Loucy (cell line): ENCODE results near the gene MLST8.
A peak's percentile ranks its signal among the peaks of the same experiment; 100 is the strongest.

Experiments
- H2AFZ ChIP-seq: fragments of 200-600 bp; sonication (generic); 2 replicates; pipeline ENCODE4 v1.6.0; 2016; ENCODE audit warnings: antibody characterized with exemption, mild to moderate bottlenecking, low read length, moderate library complexity
- H3F3A ChIP-seq: fragments of 200-600 bp; 2 replicates; pipeline ENCODE4 v1.6.0; 2016; ENCODE audit warnings: antibody characterized with exemption, low read depth, mild to moderate bottlenecking
- H3K27me3 ChIP-seq: fragments of 200-600 bp; sonication (generic); 2 replicates; pipeline ENCODE4 v1.6.1; 2014; ENCODE audit warnings: low read length, mild to moderate bottlenecking; ENCODE audit not compliant: insufficient read depth, poor library complexity, severe bottlenecking
- H3K36me3 ChIP-seq: fragments of 200-600 bp; sonication (generic); 2 replicates; pipeline ENCODE4 v1.6.1; 2016; ENCODE audit warnings: low read length; ENCODE audit not compliant: insufficient read depth
- H3K4me1 ChIP-seq: fragments of 200-600 bp; sonication (generic); 2 replicates; pipeline ENCODE4 v1.5.1; 2014; ENCODE audit warnings: low read length, mild to moderate bottlenecking; ENCODE audit not compliant: insufficient read depth, poor library complexity, severe bottlenecking
- H3K4me2 ChIP-seq: fragments of 200-600 bp; sonication (generic); 2 replicates; pipeline ENCODE4 v1.6.0; 2014; ENCODE audit warnings: antibody characterized with exemption, low read length, low read depth, mild to moderate bottlenecking; ENCODE audit not compliant: poor library complexity, severe bottlenecking
- H3K4me3 ChIP-seq: fragments of 200-600 bp; sonication (generic); 2 replicates; pipeline ENCODE4 v1.5.1; 2014; ENCODE audit warnings: low read length, mild to moderate bottlenecking, mixed read lengths; ENCODE audit not compliant: poor library complexity, severe bottlenecking
- H3K79me2 ChIP-seq: fragments of 200-600 bp; sonication (generic); 2 replicates; pipeline ENCODE4 v1.6.1; 2014; ENCODE audit warnings: low read length; ENCODE audit not compliant: insufficient read depth
- H3K9ac ChIP-seq: fragments of 200-600 bp; sonication (generic); 2 replicates; pipeline ENCODE4 v1.6.0; 2014; ENCODE audit warnings: mild to moderate bottlenecking, low read depth, low read length, moderate library complexity; ENCODE audit not compliant: poor library complexity, severe bottlenecking
- H3K9me2 ChIP-seq: fragments of 200-600 bp; sonication (generic); replicated peaks from 2 replicates; pipeline ENCODE4 v1.6.1; 2016; ENCODE audit warnings: low read depth, low read length, mixed read lengths
- H3K9me3 ChIP-seq: fragments of 200-600 bp; sonication (generic); 2 replicates; pipeline ENCODE4 v1.6.1; 2014; ENCODE audit warnings: mild to moderate bottlenecking, antibody characterized with exemption, low read length, low read depth; ENCODE audit not compliant: insufficient read depth
- H4K20me1 ChIP-seq: fragments of 200-600 bp; sonication (generic); 2 replicates; pipeline ENCODE4 v1.6.0; 2014; ENCODE audit warnings: antibody characterized with exemption, low read length, mild to moderate bottlenecking; ENCODE audit not compliant: insufficient read depth, poor library complexity, severe bottlenecking
- CTCF ChIP-seq: fragments of 200-600 bp; sonication (generic); conservative IDR thresholded peaks from 2 replicates; pipeline ENCODE4 v1.5.1; 2014; ENCODE audit warnings: mild to moderate bottlenecking, antibody characterized with exemption, low read length
- EZH2phosphoT487 ChIP-seq: fragments of 200-600 bp; IDR thresholded peaks from 2 replicates; pipeline ENCODE4 v1.6.1; 2018; ENCODE audit warnings: antibody characterized with exemption, mild to moderate bottlenecking, moderate library complexity, borderline replicate concordance

Gene MLST8

GRCh38 chr16:2211923-2212347 is 6.7 kb downstream of the MLST8 start:
- no peak for TF ChIP-seq CTCF
- TF ChIP-seq EZH2phosphoT487: no peak
- Histone ChIP-seq H3K9me2 (no peaks in the 10 kb centered on the region), H2AFZ (no peak overlapping the region), H3K4me1 (peaks cover 5% of the 10 kb centered on the region), H3K36me3 (no peaks in the 10 kb centered on the region; the same call in 1 of the 2 replicates), H3K9me3 (no peaks in the 10 kb centered on the region), H3K4me2 (no peak overlapping the region), H3K4me3 (no peak overlapping the region), H3K27me3 (no peaks in the 10 kb centered on the region), H3K79me2 (peaks cover 16% of the 10 kb centered on the region), H4K20me1 (no peaks in the 10 kb centered on the region), H3F3A (no peaks in the 10 kb centered on the region), H3K9ac (no peak overlapping the region)

GRCh38 chr16:2212362-2213324 is 7.4 kb downstream of the MLST8 start:
- Histone ChIP-seq H3K4me3 (peak overlapping the region; percentile 73), H3K79me2 (peaks cover 16% of the 10 kb centered on the region)

More at GRCh38 chr16:2212362-2213324, 7.4 kb downstream of the MLST8 start:
- H3K4me1 ChIP-seq: peaks cover 5% of the 10 kb centered on the region
- TF ChIP-seq EZH2phosphoT487 (no peak), CTCF (no peak)
- peak overlapping the region; percentile 68 for H3K9ac ChIP-seq
- H3K4me2 ChIP-seq: peak overlapping the region; percentile 80
- no peak overlapping the region for H2AFZ ChIP-seq
- H4K20me1 ChIP-seq: no peaks in the 10 kb centered on the region
- H3K27me3 ChIP-seq: no peaks in the 10 kb centered on the region
- no peaks in the 10 kb centered on the region for H3F3A ChIP-seq
- no peaks in the 10 kb centered on the region for H3K9me3 ChIP-seq
- no peaks in the 10 kb centered on the region for H3K9me2 ChIP-seq
- H3K36me3 ChIP-seq: no peaks in the 10 kb centered on the region; the same call in 1 of the 2 replicates
